IPS-15b (cell line): ENCODE measurements around the gene MAP3K13.

Experiments
- H3K27me3 ChIP-seq: one replicate; pipeline ENCODE4 v1.6.1; 2013; ENCODE audit warnings: low read length; ENCODE audit not compliant: control insufficient read depth, insufficient read depth
- H3K36me3 ChIP-seq: one replicate; pipeline ENCODE4 v1.6.1; 2013; ENCODE audit warnings: low read length; ENCODE audit not compliant: control insufficient read depth, insufficient read depth
- H3K4me1 ChIP-seq: one replicate; pipeline ENCODE4 v1.6.1; 2013; ENCODE audit warnings: mild to moderate bottlenecking, low read length; ENCODE audit not compliant: control insufficient read depth, insufficient read depth
- H3K4me3 ChIP-seq: one replicate; pipeline ENCODE4 v1.5.1; 2013; ENCODE audit warnings: low read depth, low read length
- H3K9ac ChIP-seq: one replicate; pipeline ENCODE4 v1.6.1; 2013; ENCODE audit warnings: low read depth, mild to moderate bottlenecking, low read length
- H3K9me3 ChIP-seq: one replicate; pipeline ENCODE4 v1.6.1; 2013; ENCODE audit warnings: mild to moderate bottlenecking, low read length; ENCODE audit not compliant: control insufficient read depth, insufficient read depth

The MAP3K13 gene

DNA sequence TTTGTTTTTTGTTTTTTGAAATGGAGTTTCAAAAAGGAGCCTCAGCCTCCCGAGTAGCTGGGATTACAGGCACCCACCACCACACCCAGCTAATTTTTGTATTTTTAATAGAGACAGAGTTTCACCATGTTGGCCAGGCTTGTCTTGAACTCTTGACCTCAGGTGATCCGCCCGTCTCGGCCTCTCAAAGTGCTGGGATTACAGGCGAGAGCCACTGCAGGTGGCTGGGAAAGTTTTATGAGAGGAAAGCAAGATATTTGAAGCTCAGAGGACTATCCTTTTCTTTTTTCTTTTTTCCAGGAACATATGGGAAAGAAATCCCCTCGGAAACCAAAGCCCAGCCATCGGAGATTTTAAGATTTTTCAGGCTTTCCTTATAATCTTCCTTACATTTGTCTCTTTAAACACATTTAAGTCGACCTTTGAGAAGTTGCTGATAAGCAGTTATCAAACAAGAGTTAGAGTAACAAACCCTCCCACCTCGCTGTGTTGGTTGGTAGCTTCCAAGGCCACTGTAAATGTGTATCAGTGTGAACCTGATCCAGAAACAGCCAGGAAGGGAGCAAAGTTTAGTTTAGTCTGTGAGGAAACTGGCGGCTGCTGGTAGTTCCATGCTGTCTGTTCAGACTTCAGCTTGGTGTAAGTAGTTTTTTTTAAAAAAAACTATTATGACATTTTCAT is 34.5 kb upstream of the MAP3K13 start:
- peaks cover 4% of the 10 kb centered on the region for H3K27me3 ChIP-seq
- no peaks in the 10 kb centered on the region for H3K36me3 ChIP-seq
- H3K4me1 ChIP-seq: no peaks in the 10 kb centered on the region
- H3K4me3 ChIP-seq: no peak overlapping the region
- no peak overlapping the region for H3K9ac ChIP-seq
- H3K9me3 ChIP-seq: no peaks in the 10 kb centered on the region

- Histone ChIP-seq H3K36me3 (no peaks in the 10 kb centered on the region), H3K4me1 (no peaks in the 10 kb centered on the region), H3K9me3 (no peaks in the 10 kb centered on the region), H3K4me3 (no peak overlapping the region), H3K27me3 (peaks cover 3% of the 10 kb centered on the region), H3K9ac (no peak overlapping the region)
Observed at GRCh38 chr3:185330238-185330637, 32.7 kb upstream of the MAP3K13 start.

GRCh38 chr3:185330644-185331043 is 32.3 kb upstream of the MAP3K13 start:
- no peak overlapping the region for H3K9ac ChIP-seq
- no peaks in the 10 kb centered on the region for H3K4me1 ChIP-seq
- no peak overlapping the region for H3K4me3 ChIP-seq
- H3K27me3 ChIP-seq: peaks cover 2% of the 10 kb centered on the region
- H3K36me3 ChIP-seq: no peaks in the 10 kb centered on the region
- H3K9me3 ChIP-seq: no peaks in the 10 kb centered on the region

GRCh38 chr3:185332026-185332735 is 30.8 kb upstream of the MAP3K13 start:
- peaks cover 2% of the 10 kb centered on the region for H3K27me3 ChIP-seq
- H3K9ac ChIP-seq: no peak overlapping the region
- no peak overlapping the region for H3K4me3 ChIP-seq
- no peaks in the 10 kb centered on the region for H3K36me3 ChIP-seq
- H3K4me1 ChIP-seq: no peaks in the 10 kb centered on the region
- H3K9me3 ChIP-seq: no peaks in the 10 kb centered on the region

DNA sequence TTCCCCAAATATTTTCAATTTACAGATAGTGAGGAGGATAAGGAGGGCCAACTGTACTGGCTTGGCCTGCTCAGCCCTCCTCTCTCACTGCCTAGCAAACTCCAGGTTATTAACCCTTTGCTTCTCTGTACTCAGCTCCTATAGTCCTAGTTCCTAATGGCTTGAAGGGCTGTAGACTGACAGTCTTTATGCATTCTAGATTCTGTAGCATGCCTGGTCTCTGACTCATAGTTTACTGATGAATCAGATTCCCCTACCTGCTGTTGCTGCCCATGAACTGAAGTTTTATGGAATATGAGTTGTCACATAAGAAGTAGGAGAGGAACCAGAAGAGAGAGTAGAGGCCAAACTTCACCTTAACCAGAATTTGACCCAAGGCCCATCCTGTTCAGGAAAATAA is 27.1 kb upstream of the MAP3K13 start:
- Histone ChIP-seq H3K4me3 (no peak overlapping the region), H3K9me3 (no peaks in the 10 kb centered on the region), H3K4me1 (no peaks in the 10 kb centered on the region), H3K9ac (no peak overlapping the region), H3K36me3 (no peaks in the 10 kb centered on the region), H3K27me3 (peaks cover 2% of the 10 kb centered on the region)

DNA sequence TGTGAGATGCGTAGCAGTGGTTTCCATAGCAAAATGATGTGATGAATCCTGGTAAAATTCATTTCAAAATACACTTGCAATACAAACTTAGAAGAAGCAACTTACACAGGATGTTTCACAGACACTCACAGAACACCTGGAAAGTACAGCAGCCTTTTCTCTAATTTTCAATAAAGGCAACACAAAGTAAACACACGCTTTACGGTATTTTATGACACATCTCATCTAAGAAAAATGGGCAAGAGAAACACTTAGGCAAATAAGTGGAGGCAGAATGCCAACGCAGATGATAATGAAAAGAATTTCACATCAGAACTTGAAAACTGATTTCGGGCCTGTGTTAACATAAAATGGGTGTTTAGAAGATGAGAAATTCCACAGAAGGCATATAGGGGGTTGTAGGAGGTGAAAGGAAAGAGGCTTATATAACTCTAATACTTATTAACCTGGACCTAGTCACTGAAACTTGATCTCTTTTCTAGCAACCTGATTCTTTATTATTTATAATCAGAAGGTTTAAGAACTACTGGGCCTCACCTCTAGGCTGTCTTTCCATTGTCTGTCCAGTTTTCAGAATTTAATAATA is 25.6 kb upstream of the MAP3K13 start:
- Histone ChIP-seq H3K36me3 (no peaks in the 10 kb centered on the region), H3K4me1 (no peaks in the 10 kb centered on the region), H3K9ac (no peak overlapping the region), H3K27me3 (no peaks in the 10 kb centered on the region), H3K9me3 (no peaks in the 10 kb centered on the region), H3K4me3 (no peak overlapping the region)

DNA sequence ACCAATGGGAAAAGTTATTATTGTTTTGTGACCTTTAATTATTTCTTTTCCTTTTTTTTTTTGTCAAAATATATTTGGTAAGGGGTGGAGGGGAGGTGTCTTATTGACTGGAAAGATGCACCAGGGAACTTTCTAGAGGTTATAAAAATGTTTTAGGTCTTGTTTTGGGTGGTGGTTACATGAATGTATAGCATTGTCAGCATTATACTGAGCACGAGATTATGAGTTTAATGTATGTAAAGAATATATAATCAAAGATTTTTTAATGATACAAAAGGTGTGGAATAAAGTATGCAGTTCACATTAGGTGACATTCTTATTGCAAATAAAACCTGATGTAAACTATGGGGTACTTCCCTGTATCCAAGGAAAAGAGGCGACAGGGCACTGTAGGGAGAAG is 23.0 kb upstream of the MAP3K13 start:
- Histone ChIP-seq H3K9me3 (no peaks in the 10 kb centered on the region), H3K36me3 (no peaks in the 10 kb centered on the region), H3K9ac (no peak overlapping the region), H3K4me1 (no peaks in the 10 kb centered on the region), H3K27me3 (no peaks in the 10 kb centered on the region), H3K4me3 (no peak overlapping the region)

- no peaks in the 10 kb centered on the region for H3K4me1 ChIP-seq
- no peaks in the 10 kb centered on the region for H3K27me3 ChIP-seq
- H3K4me3 ChIP-seq: no peak overlapping the region
- H3K9ac ChIP-seq: no peak overlapping the region
- no peaks in the 10 kb centered on the region for H3K36me3 ChIP-seq
- H3K9me3 ChIP-seq: no peaks in the 10 kb centered on the region
Observed at GRCh38 chr3:185340751-185341150, 22.2 kb upstream of the MAP3K13 start.

DNA sequence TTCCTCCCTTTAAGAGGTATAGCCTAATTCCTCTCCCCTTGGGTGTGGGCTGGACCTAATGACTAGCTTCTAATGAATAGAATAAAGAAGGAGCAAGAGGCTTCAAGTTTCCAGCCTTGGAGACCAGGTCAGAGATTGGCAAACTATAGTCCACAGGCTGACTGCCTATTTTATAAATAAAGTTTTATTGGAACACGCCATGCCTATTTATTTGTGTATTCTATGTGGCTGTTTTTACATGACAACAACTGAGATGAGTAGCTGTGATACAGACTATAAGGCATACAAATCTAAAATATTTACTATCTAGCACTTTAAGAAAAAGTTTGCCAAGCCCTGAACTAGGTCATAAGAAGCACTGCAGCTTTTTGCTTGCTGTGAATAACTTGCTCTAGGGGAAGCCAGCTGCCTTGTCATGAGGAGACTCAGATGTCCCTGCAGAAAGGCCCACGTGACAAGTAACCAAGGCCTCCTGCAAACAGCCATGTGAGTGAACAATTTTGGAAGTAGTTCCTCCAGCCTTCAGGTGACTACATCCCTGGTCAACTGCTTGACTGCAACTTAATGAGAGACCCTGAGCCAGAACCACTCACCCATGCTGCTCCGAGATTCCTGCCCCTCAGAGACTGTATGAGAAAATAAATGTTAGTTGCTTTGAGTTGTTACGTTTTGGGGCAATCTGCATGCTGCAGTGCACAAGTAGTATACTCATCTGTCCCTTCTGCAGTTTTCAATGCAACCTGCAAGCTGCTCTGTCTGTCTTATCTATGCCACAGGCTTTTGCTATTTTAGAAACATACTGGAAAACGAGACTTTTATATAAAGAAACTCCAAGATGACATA is 21.1 kb upstream of the MAP3K13 start:
- Histone ChIP-seq H3K36me3 (no peaks in the 10 kb centered on the region), H3K4me1 (no peaks in the 10 kb centered on the region)

GRCh38 chr3:185342459-185343174 is 20.3 kb upstream of the MAP3K13 start:
- no peak overlapping the region for H3K4me3 ChIP-seq
- H3K9ac ChIP-seq: no peak overlapping the region
- no peaks in the 10 kb centered on the region for H3K9me3 ChIP-seq
- no peaks in the 10 kb centered on the region for H3K4me1 ChIP-seq
- H3K27me3 ChIP-seq: no peaks in the 10 kb centered on the region
- H3K36me3 ChIP-seq: no peaks in the 10 kb centered on the region

More for the DNA sequence above, 21.1 kb upstream of the MAP3K13 start:
- Histone ChIP-seq H3K4me3 (no peak overlapping the region), H3K27me3 (no peaks in the 10 kb centered on the region), H3K9ac (no peak overlapping the region), H3K9me3 (no peaks in the 10 kb centered on the region)

- H3K4me1 ChIP-seq: no peaks in the 10 kb centered on the region
- H3K36me3 ChIP-seq: no peaks in the 10 kb centered on the region
- H3K4me3 ChIP-seq: no peak overlapping the region
- no peaks in the 10 kb centered on the region for H3K9me3 ChIP-seq
- H3K27me3 ChIP-seq: peaks cover 4% of the 10 kb centered on the region
- no peak overlapping the region for H3K9ac ChIP-seq
Observed at GRCh38 chr3:185347399-185347798, 15.5 kb upstream of the MAP3K13 start.
